GM21360 (cell line): ENCODE measurements around the gene PDLIM5.

ENCODE experiments used
- ATAC-seq: cut with Tn5 transposase; IDR thresholded peaks from one replicate; pipeline ENCODE4 v1.9.1; 2021; ENCODE audit warnings: mild to moderate bottlenecking, moderate library complexity; ENCODE audit not compliant: unreplicated experiment

The PDLIM5 gene

GRCh38 chr4:94426783-94427182, 25.0 kb upstream of the PDLIM5 start:
- no peak for ATAC-seq

DNA sequence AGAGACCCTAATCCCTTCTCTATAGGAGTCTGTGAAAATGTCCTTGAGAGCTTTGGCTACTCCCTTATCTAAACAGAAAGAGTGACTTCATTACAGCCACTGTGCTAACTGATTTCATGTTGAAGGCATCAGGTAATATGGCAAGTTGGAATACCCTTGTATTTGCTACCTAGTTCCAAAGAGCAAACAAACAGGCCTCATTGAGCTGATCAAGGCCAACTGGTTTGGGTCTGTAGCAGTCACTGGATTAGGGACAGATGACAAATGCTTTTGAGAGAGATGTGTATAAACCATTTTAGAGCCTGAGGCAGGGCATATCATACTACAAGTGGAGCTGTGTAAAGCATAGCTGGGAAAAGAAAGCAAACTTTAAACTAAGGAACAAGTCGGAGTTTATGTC, 22.9 kb upstream of the PDLIM5 start:
- no peak for ATAC-seq

- no peak for ATAC-seq
Measured at GRCh38 chr4:94430406-94430805, 21.3 kb upstream of the PDLIM5 start.

DNA sequence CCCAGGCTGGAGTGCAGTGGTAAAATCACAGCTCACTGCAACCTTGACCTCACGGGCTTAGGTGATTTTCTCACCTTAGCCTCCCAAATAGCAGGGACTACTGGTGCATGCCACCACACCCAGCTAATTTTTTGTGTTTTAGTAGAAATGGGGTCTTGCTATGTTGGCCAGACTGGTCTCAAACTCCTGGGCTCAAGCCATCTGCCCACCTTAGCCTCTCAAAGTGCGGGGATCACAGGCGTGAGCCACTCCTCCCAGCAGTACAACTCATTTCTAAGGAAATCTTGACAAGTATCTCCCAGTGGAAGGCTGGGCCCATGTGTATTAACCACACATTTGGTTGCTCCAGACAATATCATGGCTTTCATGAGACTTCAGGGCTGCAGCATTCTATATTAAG, 20.4 kb upstream of the PDLIM5 start:
- ATAC-seq = no peak

- ATAC-seq = no peak
Measured at GRCh38 chr4:94434505-94434904, 17.2 kb upstream of the PDLIM5 start.

- no peak for ATAC-seq
Measured at GRCh38 chr4:94435874-94436273, 15.9 kb upstream of the PDLIM5 start.

GRCh38 chr4:94436512-94436911, 15.2 kb upstream of the PDLIM5 start:
- ATAC-seq = no peak

DNA sequence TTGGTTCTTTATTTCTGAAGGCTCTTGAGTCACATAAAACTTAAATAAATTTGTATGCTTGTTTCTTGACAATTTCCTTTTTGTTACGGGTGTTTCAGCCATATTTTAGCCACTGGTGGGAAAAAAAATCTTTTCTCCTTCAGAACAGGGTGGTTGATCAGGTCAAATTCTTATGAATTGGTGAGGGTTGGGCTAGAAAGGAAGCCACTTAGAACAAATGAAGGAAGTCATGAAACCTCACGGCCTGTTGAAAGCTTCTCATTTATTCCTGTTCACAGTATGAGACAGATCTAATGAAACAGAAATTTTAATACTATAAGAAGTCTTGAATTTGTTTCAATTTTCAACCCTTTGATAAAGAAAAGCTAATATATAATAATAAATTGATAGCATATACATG, 12.1 kb upstream of the PDLIM5 start:
- no peak for ATAC-seq

DNA sequence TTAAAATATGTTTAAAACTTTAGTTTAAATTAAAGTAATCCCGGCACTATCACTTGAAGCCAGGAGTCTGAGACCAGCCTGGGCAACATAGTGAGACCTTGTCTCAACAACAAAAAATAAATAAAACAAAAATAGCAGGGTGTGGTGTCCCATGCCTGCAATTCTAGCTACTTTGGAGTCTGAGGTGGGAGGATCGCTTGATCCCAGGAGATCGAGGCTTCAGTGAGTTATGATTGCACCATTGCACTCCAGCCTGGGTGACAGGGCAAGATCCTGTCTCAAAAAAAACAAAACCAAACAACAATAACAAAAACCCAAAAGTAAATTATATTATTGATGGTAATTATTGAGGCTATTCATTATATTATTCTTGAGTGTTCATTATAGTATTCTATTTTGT, 9.9 kb upstream of the PDLIM5 start:
- ATAC-seq = no peak

GRCh38 chr4:94442251-94442650, 9.5 kb upstream of the PDLIM5 start:
- no peak for ATAC-seq

GRCh38 chr4:94446386-94446785, 5.4 kb upstream of the PDLIM5 start:
- no peak for ATAC-seq

- ATAC-seq = no peak
Measured at GRCh38 chr4:94447754-94448411, 3.9 kb upstream of the PDLIM5 start.

DNA sequence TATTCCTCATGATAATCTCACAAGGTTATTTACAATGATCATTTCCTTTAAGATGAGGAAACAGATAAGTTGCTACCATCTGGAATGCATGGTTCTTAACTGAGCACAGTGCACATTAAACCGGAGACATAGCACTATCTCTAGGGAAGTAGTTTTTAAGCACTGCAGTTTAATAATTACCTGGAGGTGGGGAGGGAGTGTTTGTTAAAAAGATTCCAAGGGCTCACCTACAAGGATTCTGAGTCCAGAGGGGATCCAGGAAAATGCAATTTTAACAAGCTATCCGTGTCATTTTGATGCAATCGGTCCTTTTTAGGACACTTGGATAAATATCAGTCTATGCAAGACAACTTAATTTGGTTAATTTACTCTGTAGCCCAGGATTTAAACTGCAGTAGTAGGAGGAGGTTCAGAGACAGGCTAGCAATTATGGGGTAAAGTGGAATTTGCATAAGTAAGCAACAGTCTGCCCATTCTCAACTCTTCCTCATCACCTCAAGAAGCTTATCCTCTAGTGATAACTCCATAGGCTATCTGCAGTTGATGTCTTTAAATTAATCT, 2.8 kb upstream of the PDLIM5 start:
- ATAC-seq = no peak

DNA sequence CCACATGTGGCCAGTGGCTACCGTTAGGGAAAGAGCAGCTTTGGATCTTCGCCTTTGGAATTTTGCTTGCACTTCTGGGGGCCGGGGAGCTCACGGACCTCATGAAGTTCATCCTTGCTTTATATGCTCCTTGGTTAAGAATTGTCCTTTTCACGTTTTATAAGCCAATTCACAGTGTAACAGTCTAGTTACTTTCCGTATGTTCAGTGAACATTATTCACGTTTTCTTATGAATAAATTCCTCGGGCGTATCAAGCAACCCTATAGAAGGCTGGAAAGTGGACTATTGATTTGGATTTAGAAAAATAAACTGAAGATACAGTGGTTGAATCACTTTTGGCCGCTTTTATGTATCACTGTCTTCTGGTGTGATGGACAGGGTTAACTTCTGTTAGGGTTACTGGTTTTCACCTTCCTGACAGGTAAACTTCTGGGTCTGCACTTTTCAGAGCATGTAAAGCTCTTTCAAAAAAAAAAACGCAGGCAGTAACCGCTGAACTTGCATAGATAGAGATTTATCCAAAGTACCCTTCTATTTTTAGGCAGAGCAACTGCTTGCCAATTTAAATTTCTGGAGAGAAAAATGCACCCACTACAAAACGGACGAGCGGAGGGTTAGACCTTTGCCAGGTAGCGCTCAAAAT, 569 bp upstream of the PDLIM5 start:
- no peak for ATAC-seq

DNA sequence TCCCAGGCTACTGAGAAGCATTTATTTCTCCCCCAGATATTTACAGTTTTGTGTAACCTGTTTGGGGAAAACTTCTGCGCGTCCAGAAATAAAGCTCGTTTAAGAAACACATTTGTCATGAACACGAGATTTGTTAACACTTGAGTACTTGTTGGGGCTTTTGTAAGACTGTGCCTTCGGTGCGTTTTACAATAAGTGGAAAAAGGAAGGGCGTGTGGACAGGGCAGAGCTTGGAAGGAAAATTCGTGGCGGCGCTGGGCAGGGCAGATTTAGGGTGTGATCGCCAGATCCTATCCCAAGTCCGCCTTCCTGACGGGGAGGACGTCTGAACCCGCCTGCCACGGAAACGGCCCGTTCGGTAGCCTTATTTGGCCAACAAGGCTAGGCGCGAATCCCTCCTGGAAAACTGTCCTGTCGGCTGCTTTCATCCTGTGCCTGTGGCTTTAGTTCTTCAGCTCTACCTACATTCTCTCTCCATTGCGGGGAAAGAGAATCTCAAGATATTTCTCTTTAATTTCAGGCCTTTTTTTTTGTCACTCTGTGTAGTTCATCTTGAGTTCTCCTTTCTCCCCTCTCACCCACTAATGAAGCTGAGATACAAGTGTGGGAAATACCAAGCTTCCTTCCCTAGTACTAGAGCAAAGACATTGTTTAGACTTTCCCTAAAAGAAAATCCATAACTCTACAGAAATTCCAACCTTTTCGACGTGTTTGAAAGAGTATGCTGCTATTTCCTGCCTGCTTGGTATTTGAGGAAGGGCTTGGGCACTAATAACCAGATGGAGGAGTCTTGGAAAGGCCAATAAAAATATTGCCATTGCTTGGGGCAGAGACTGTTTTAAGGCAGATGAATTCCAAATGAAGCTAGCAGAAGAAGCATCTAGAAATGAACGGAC, 982 bp downstream of the PDLIM5 start:
- peak; percentile 11 for ATAC-seq

DNA sequence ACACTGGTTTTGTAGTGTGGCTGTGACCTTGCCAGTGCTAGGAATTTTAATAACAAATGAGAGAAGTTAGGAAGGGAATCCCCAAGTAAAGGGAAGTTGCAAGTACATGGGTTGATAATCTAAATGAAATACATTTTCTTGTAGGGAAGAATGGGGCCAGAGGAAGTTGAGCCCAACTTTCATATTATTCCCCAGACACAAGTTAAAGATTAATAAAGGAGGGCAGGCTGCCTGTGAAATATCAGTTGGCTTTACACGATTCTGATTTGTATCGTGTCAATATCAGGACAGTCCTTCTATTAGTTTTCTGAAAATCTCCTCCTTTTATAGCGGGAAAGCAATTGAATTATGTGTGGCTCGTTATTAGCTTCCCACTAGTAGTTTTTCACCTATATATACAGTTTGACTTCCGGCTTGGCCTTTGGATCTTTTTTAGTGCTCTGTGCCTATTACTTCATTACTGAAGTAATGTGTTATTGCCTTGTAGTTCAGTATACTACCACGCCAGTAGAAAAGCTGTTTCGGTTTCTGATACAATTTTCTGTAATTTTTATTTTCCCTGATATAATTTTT, 1.7 kb downstream of the PDLIM5 start:
- no peak for ATAC-seq

DNA sequence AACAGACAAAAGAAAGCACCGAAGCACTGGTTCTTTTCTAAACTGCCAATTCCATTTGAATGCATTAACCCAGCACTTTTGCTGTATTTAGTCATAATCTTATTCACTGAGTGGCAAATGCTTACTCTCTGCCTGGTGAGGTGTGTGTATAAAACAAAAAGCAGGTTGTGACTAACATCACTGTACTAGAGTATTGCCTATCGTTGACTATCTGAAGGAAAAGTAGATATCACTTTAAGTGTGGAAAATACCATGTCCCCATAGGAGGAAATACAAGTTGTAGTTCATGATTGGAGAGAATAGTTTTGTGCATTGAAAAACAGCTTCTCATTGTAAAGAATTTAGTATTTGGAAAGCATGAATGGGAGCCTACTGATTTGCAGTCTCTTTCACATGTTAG, 2.7 kb downstream of the PDLIM5 start:
- no peak for ATAC-seq

DNA sequence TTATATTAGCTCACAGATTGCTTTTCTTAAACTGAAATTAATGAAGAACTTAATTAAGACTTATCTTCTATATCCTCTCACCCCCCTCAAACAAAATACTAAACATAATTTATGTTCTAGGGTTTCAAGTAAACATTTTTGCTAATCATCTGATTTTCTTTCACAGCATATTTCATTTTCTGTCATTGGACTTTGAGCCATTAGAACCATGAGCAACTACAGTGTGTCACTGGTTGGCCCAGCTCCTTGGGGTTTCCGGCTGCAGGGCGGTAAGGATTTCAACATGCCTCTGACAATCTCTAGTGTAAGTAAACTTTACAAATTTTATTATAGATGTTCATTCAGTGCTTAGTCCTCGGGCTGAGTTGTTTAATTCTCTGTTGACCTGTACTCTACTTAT, 3.3 kb downstream of the PDLIM5 start:
- no peak for ATAC-seq

GRCh38 chr4:94457692-94458106, 6.0 kb downstream of the PDLIM5 start:
- no peak for ATAC-seq

DNA sequence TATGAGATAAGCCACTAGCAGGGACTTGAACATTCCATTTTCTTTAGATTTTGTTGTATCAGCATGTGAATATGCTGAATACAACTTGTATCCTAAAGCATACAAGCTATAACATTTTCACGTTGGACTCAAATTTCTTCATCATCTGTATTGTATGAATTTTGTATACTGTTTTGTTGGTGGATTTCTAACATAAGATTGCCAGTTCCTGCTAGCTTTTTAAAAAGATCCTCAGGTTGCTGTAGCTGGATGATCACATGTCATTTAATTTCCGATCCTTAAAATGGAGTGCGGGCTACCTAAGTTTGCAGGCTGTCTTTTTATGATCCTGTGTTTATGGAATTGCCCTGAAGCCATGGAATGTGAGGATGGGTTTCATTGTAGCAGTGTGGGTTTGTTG, 6.9 kb downstream of the PDLIM5 start:
- no peak for ATAC-seq

DNA sequence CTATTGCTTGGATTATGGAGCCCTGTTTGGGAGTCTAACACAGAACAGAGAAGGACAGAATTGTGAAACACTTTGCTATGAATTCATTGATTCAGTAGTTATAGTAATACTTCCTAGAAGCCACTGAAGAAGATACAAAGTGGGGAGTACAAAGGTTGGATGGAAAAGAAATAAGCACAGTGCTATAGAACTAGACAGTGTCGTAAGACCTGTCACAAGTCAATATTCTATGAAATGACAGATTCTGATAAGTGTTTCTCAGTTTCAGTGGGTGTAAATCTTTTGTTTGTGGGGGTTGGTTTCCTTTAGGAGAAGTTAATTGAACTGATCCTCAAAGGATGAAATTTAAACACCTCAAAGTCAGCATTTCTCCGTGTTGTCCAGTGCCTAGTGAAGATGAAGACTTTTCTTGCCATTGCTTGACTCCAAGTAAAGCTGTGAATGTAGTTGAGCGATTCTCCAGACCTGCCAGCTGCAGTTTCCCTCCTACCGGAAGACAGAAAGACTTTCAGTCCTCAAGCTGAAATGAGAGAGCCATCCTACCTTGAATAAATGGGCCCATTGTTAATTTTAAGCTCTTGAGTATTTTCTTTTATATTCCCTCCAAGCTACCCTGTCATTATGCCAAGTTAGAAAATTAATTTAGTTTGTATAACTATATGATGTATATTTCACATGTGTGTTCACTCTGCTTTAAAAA, 7.9 kb downstream of the PDLIM5 start:
- no peak for ATAC-seq
